SK-N-SH (cell line): ENCODE results near the gene SLC2A4.

Experiments used
- CHD2 ChIP-seq: fragments of 150-350 bp; IDR thresholded peaks from 2 replicates; pipeline ENCODE4 v1.6.1; 2018; ENCODE audit warnings: low read length; ENCODE audit not compliant: partially characterized antibody
- EP300 ChIP-seq, 2 experiments: IDR thresholded peaks; 2 replicates each; pipeline versions ENCODE4 v1.4.0 to v1.6.1; 2012; ENCODE audit warnings: borderline replicate concordance in 1 of 2, low read depth in 1 of 2, low read length in 1 of 2
- EZH2phosphoT487 ChIP-seq: fragments of 200-600 bp; sonication (generic); IDR thresholded peaks from 2 replicates; pipeline ENCODE4 v1.6.1; 2017; ENCODE audit warnings: low read depth, mixed run types, mild to moderate bottlenecking, antibody characterized with exemption, moderate library complexity, borderline replicate concordance
- JUND ChIP-seq: IDR thresholded peaks from 2 replicates; pipeline ENCODE4 v1.4.0; 2012
- POLR2AphosphoS5 ChIP-seq: IDR thresholded peaks from 2 replicates; pipeline ENCODE4 v1.6.1; 2012; ENCODE audit warnings: low read depth, low read length
- USF2 ChIP-seq: fragments of 150-350 bp; IDR thresholded peaks from 2 replicates; pipeline ENCODE4 v1.6.1; 2017; ENCODE audit warnings: antibody characterized with exemption, low read length, low read depth, borderline replicate concordance
- TF ChIP-seq, protein P1 (sequence below): fragments of 200-600 bp; sonication (generic); IDR thresholded peaks from 2 replicates; pipeline ENCODE4 v1.6.1; 2017; ENCODE audit warnings: antibody characterized with exemption, mild to moderate bottlenecking, moderate library complexity

GRCh38 chr17:7262935-7263800 is 18.4 kb upstream of the SLC2A4 start:
- TF ChIP-seq CHD2 (no peak), JUND (no peak), EP300 (IDR thresholded peaks at IDR 0.05; ENCODE audit: borderline replicate concordance in 1 of 2, low read depth in 1 of 2, low read length in 1 of 2) (no peak), USF2 (no peak), POLR2AphosphoS5 (no peak), EZH2phosphoT487 (no peak)
- TF ChIP-seq, protein P1, sequence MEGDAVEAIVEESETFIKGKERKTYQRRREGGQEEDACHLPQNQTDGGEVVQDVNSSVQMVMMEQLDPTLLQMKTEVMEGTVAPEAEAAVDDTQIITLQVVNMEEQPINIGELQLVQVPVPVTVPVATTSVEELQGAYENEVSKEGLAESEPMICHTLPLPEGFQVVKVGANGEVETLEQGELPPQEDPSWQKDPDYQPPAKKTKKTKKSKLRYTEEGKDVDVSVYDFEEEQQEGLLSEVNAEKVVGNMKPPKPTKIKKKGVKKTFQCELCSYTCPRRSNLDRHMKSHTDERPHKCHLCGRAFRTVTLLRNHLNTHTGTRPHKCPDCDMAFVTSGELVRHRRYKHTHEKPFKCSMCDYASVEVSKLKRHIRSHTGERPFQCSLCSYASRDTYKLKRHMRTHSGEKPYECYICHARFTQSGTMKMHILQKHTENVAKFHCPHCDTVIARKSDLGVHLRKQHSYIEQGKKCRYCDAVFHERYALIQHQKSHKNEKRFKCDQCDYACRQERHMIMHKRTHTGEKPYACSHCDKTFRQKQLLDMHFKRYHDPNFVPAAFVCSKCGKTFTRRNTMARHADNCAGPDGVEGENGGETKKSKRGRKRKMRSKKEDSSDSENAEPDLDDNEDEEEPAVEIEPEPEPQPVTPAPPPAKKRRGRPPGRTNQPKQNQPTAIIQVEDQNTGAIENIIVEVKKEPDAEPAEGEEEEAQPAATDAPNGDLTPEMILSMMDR = no peak
